Measurements from ENCODE around the gene MPPED2. TPM values are rescaled to one million over a fixed set of nuclear protein-coding genes. Genes with fewer than 3 reads are reported as not detected.

MPPED2 gene
- total and polyA plus RNA-seq, 2 of the 13 experiments (the other 11 are each of a cell fraction or from before 2014, with no cell fraction given): not detected

- H3K27me3 ChIP-seq (ENCODE audit: control insufficient read depth in 1 of 2, insufficient read depth in 2 of 2, low read length in 2 of 2): no peaks in the 10 kb centered on the region
- no peaks in the 10 kb centered on the region for H3K4me1 ChIP-seq (ENCODE audit: insufficient read depth, low read length)
- POLR2A ChIA-PET: no interaction called here
- no peaks in the 10 kb centered on the region for H3K36me3 ChIP-seq (replicated peaks in 1 of 2; ENCODE audit: control insufficient read depth in 1 of 2, insufficient read depth in 2 of 2, low read length in 2 of 2)
- H3K4me3 ChIP-seq (replicated peaks in 1 of 3; ENCODE audit: insufficient read depth in 1 of 3, low read depth in 2 of 3, low read length in 3 of 3): no peak overlapping the region
- no peak overlapping the region for H3K4me2 ChIP-seq (ENCODE audit: low read depth, low read length)
- H3K27ac ChIP-seq (ENCODE audit: extremely low read length, insufficient read depth, low read length): no peak overlapping the region
- DNase-seq (ENCODE audit: low spot score) (no peak), FAIRE-seq (no peak), ATAC-seq (no peak)
- 0% methylated on average over 1 of the region's 1 CpG for WGBS (ENCODE audit: low lambda C conversion rate)
- intact Hi-C loops (cut with micrococcal nuclease; ENCODE audit: unreplicated experiment): no loop called here
- no peak for TF ChIP-seq RCOR2 (CRISPR knock-in tag; IDR thresholded peaks at IDR 0.05)
- no peak for TF ChIP-seq ZC3H13 (CRISPR knock-in tag; IDR thresholded peaks at IDR 0.05)
- TF ChIP-seq TMF1 (CRISPR knock-in tag; IDR thresholded peaks at IDR 0.05; ENCODE audit: low read depth): no peak
- TF ChIP-seq AKAP8 (CRISPR knock-in tag; IDR thresholded peaks at IDR 0.05): no peak
- H2AFZ ChIP-seq (ENCODE audit: low read length): no peak overlapping the region
- H3K9ac ChIP-seq (ENCODE audit: insufficient read depth, low read depth, low read length): no peak overlapping the region
- no TSS peak for BruUV-seq (replicated peaks)
- no peaks in the 10 kb centered on the region for H3K79me2 ChIP-seq (ENCODE audit: insufficient read depth, low read length)
- CTCF ChIA-PET (ENCODE audit: low intra/inter-chr PET ratio, low total read pairs): no interaction called here
- no peaks in the 10 kb centered on the region for H4K20me1 ChIP-seq (ENCODE audit: insufficient read depth, low read length)
- in situ Hi-C loops (cut with HindIII; ENCODE audit: extremely low pct_ligation_motif_present, low pct_unique_long_range_greater_than_20kb): no loop called here
- no peaks in the 10 kb centered on the region for H3K9me3 ChIP-seq (ENCODE audit: low read length)
Measured at GRCh38 chr11:30451167-30451566, 135.0 kb downstream of the MPPED2 start.

- Histone ChIP-seq H3K27ac (ENCODE audit: extremely low read length, insufficient read depth, low read length) (no peak overlapping the region), H3K4me2 (ENCODE audit: low read depth, low read length) (no peak overlapping the region), H3K79me2 (ENCODE audit: insufficient read depth, low read length) (no peaks in the 10 kb centered on the region), H3K9me3 (ENCODE audit: low read length) (no peaks in the 10 kb centered on the region), H3K4me1 (ENCODE audit: insufficient read depth, low read length) (no peaks in the 10 kb centered on the region), H2AFZ (ENCODE audit: low read length) (no peak overlapping the region), H4K20me1 (ENCODE audit: insufficient read depth, low read length) (no peaks in the 10 kb centered on the region), H3K27me3 (ENCODE audit: control insufficient read depth in 1 of 2, insufficient read depth in 2 of 2, low read length in 2 of 2) (no peaks in the 10 kb centered on the region; a peak in 1 of 5 replicates), H3K4me3 (replicated peaks in 1 of 3; ENCODE audit: insufficient read depth in 1 of 3, low read depth in 2 of 3, low read length in 3 of 3) (no peak overlapping the region), H3K36me3 (replicated peaks in 1 of 2; ENCODE audit: control insufficient read depth in 1 of 2, insufficient read depth in 2 of 2, low read length in 2 of 2) (no peaks in the 10 kb centered on the region), H3K9ac (ENCODE audit: insufficient read depth, low read depth, low read length) (no peak overlapping the region)
- in situ Hi-C loops (cut with HindIII; ENCODE audit: extremely low pct_ligation_motif_present, low pct_unique_long_range_greater_than_20kb) (no loop called here), intact Hi-C loops (cut with micrococcal nuclease; ENCODE audit: unreplicated experiment) (no loop called here)
- WGBS (ENCODE audit: low lambda C conversion rate): 27% methylated on average over 9 of the region's 9 CpGs
- DNase-seq (ENCODE audit: low spot score): no peak
- CTCF ChIA-PET (ENCODE audit: low intra/inter-chr PET ratio, low total read pairs): no interaction called here
- no peak for FAIRE-seq
- POLR2A ChIA-PET: no interaction called here
- ATAC-seq: no peak
- no TSS peak for BruUV-seq (replicated peaks)
- TF ChIP-seq CCAR2 (optimal IDR thresholded peaks at IDR 0.05; ENCODE audit: low read depth, low read length) (no peak), ZNF558 (CRISPR knock-in tag; IDR thresholded peaks at IDR 0.05; ENCODE audit: borderline replicate concordance) (no peak), ZNF746 (CRISPR knock-in tag; IDR thresholded peaks at IDR 0.05) (no peak), SKIL (CRISPR knock-in tag; IDR thresholded peaks at IDR 0.05; ENCODE audit: borderline replicate concordance) (no peak), ATRX (CRISPR knock-in tag; IDR thresholded peaks at IDR 0.05; ENCODE audit: borderline replicate concordance) (no peak), NR0B2 (CRISPR knock-in tag; IDR thresholded peaks at IDR 0.05) (no peak), ATF3 (CRISPR knock-in tag; IDR thresholded peaks at IDR 0.05) (no peak), ESRRA (CRISPR knock-in tag; IDR thresholded peaks at IDR 0.05; ENCODE audit: low read depth) (no peak)
Measured at GRCh38 chr11:30447058-30447640, 139.0 kb downstream of the MPPED2 start.
